GM21723 (cell line): Measurements from ENCODE around the gene ZNF597.
"Not testable (repeated sequence)": the region's sequence is repeated elsewhere in the genome, so short reads cannot be mapped to it uniquely, and the experiment has no call there.

Source experiments
- ATAC-seq: cut with Tn5 transposase; IDR thresholded peaks from one replicate; pipeline ENCODE4 v1.9.1; 2021; ENCODE audit warnings: mild to moderate bottlenecking, moderate library complexity; ENCODE audit not compliant: unreplicated experiment

Gene ZNF597

DNA sequence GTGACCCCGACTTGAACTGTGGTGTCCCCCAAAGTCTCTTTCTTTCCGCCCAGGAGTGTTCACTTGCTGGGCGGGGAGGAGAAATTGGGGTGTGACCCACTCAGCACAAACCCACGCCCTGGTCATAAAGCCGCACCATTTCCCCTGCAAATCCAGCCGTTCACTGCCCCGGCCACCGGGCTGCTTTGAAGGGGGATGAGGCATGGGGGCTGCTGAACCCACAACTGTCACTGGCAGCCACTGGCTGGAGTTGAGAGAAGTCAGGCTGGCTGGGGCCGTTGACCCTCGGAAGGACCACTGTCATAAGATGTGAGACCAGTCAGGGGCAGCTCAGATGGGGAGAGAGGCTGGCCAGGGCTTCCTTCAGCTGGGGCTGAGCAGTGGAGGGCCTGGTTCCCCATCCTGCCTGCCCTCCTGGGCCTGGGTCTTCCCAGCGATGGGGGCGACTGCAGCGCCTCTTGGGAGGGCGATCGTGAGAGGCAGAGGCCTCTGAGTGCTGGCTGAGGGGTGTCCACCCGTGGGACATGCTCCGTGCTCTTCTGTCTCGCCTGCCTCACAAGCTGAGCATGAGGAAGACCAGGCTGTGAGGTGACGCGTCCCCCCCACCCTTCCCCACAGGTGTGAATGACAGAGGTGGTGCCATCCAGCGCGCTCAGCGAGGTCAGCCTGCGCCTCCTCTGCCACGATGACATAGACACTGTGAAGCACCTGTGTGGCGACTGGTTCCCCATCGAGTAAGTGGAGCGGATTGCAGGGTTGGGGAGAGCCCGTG is 32.5 kb upstream of the ZNF597 start:
- ATAC-seq, result no peak

DNA sequence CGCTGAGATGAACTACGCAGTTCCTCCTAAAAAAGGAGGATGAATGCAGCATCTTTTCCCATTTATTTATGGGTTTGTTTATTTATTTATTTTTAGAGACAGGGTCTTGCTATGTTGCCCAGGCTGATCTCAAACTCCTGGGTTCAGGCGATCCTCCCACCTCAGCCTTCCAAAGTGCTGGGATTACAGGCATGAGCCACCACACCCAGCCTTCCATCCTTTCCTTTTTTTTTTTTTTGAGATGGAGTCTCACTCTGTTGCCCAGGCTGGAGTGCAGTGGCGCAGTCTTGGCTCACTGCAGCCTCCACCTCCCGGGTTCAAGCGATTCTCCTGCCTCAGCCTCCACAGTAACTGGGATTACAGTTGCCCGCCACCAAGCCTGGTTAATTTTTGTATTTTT is 31.6 kb upstream of the ZNF597 start:
- ATAC-seq, result not testable (repeated sequence)

- no peak for ATAC-seq
Measured at GRCh38 chr16:3474136-3474779, 31.0 kb upstream of the ZNF597 start.

DNA sequence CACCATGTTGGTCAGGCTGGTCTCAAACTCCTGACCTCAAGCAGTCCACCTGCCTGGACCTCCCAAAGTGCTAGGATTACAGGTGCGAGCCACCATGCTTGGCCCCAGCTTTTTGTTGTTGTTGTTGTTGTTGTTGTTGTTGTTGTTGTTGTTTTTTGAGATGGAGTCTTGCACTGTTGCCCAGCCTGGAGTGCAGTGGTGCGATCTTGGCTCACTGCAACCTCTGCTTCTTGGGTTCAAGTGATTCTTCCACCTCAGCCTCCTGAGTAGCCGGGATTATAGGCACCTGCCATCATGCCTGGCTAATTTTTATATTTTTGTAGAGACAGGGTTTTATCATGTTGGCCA is 30.3 kb upstream of the ZNF597 start:
- not testable (repeated sequence) for ATAC-seq

GRCh38 chr16:3472878-3473595 is 29.7 kb upstream of the ZNF597 start:
- no peak for ATAC-seq

- no peak for ATAC-seq
Measured at GRCh38 chr16:3471518-3472176, 28.3 kb upstream of the ZNF597 start.

DNA sequence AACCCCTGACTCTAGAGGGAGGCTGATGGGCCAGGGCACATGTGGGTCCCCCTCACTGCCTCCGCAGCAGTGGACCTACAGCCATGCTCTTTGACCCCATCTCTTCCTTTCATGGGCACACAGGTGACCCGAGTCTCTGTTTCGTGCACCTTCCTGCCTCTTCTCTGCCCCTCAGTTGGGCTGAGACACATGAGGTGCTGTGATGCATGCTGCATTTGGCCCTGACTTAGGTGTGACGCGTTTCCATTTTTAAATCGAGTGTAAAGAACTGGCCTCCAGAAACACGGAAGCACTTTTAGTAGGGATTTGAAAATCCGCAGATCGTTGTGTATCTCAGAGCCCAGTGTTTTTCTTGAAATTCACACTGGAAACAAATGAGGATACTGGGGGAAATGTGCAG is 27.4 kb upstream of the ZNF597 start:
- no peak for ATAC-seq

DNA sequence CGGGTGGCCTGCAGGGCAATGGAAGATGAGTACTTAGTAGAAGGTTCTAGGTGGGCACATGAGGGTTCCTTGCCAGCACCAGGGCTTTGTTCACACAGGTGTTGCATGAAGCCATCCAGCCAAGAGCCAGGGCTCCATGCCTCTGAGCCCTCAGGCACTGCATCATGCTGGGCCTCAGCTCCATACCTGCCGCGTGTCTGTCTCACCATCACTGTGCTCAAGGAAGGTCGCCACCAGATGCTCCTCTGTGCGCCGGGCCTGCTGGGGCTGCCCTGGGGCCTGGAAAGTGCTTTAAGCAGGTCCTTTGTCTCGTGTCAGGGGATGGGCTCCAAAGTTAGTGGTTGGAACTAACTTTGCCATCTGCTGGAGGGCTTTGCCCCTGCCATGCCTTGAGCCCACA is 26.4 kb upstream of the ZNF597 start:
- no peak for ATAC-seq

DNA sequence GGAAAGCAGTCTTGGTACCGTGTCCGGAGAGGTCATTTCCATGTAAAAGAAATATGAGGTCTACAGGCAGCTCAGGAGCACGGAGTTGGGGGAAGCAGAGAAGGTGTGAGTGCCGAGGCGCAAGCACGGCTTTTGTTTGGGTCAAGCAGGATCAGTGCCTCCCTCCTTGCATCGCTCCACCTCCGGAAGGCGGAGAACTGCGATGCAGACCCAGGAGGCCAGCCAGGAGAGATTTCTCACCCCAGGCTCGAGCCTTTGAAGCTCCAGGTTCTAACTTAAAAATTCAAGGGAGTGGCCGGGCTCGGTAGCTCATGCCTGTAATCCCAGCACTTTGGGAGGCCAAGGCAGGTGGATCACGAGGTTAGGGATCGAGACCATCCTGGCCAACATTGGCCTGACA is 25.2 kb upstream of the ZNF597 start:
- ATAC-seq, result no peak

- no peak for ATAC-seq
Measured at GRCh38 chr16:3467921-3468320, 24.6 kb upstream of the ZNF597 start.

DNA sequence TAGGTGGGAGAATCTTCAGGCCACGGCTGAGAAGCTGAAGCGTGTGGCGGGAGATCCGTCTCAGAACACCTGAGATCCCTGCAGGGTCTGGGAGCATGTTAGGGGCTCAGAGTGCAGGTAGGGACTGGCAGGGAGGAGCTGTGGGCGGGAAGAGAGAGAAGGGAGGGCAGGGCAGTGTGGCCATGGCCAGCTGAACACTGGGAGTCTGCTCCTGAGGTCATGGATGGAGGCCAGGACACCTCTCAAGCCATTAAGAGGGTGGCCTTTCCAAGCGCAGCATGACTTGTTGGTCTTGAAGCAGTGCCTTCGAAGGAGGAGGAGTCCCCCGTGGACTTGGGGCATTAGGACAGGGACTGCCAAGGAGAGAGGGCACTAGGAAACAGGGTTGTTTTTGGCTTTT is 23.9 kb upstream of the ZNF597 start:
- no peak for ATAC-seq

DNA sequence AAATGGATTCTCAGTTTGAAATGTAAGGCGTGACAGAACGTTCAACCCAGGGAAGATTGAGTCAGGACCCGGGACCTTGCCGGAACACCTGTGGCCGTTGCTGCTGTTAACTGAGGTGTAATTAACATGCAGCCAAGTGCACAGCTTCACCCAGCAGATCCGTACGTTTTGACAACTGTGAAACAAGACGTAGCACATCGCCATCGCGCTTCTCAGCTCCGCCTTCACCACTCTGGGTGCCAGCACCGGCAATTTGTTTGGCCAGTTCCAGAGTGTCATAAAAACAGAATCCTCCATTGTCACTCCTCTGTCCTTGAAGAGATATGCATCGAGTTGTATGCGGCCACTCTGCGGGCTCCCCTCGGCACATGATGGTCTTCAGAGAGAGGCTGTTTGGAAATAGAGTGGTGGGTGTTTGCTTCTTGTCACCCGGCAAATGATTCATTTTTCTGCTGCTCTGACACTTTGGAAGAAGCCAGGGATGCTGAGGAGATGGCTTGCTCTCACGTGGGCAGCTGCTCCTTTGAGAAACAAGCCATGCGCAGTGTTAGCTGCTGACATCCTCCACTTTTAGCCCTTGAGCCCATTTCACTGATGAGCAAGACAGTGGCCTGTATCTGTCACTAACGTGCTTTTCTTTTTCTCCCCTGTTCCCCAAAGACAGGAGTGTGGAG is 22.7 kb upstream of the ZNF597 start:
- ATAC-seq, result no peak

DNA sequence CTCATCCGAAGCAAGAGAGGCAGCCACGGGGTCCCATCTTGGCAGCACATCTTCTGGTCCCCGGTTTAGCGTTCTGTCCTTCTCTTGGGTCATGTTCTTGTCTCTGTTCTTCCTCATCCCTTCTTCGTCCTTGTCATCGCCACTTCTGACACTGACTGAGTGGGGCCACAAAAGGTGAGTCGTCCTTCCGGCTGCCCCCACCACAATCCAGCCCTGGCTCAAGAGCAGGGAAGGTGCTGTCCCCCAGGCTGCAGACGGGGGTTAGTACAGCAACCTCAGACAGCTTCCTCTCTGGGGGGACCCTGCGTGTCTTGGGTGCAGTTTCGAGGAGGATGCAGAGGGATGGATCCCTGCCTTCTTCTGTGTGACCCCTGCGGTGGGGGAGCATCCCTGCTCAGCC is 22.0 kb upstream of the ZNF597 start:
- no peak for ATAC-seq

- ATAC-seq, result no peak
Measured at GRCh38 chr16:3461151-3461550, 17.8 kb upstream of the ZNF597 start.

- ATAC-seq, result no peak
Measured at GRCh38 chr16:3460585-3460984, 17.3 kb upstream of the ZNF597 start.

DNA sequence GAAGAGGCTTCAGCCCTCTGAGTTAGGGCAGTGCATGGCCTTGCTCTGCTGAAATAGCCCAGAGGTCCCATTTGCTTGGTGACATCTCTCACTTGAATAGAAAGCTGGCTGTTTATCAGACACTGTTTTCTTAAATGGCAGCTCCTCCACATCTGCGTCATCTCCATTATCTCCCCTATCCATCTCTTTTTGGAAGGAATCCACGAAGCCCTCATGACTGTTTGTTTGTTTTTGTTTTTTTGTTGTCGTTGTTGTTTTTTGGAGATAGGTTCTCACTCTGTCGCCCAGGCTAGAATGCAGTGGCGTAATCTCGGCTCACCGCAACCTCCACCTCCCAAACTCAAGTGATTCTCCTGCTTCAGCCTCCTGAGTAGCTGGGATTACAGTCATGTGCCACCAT is 16.8 kb upstream of the ZNF597 start:
- ATAC-seq, result no peak

DNA sequence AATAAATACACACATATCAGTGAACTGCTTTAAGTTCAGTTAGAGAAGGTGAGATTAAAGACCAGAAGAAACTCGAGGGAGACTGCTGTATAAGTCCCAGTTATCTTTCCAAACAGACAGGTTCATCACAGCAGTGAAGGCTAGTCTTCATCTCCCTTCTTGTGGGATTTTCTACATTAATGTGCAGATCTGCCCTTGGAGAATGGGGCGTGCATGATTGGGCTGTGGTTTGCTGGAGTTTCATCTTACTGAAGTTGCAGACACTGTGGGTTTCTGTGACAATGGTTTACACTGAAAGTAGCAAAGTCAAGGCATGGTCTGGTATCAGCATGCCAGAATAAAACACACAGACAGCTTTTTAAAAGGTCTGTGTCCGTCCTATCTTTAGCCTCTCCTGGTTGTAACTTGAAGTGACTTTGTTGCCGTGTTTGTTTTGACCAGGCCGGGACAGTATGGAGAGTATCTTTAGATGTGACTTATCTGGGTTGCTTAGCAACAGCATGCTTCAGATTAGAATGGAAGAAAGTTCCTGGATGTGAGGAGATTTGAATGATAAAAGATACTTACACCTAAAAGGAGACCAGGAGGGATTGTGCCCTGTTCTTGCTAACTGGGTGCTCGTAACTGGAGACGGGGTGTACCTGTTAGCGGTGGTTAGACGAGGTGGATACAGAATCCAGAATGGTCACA is 16.2 kb upstream of the ZNF597 start:
- ATAC-seq, result no peak

- ATAC-seq, result no peak
Measured at GRCh38 chr16:3458852-3459361, 15.6 kb upstream of the ZNF597 start.

DNA sequence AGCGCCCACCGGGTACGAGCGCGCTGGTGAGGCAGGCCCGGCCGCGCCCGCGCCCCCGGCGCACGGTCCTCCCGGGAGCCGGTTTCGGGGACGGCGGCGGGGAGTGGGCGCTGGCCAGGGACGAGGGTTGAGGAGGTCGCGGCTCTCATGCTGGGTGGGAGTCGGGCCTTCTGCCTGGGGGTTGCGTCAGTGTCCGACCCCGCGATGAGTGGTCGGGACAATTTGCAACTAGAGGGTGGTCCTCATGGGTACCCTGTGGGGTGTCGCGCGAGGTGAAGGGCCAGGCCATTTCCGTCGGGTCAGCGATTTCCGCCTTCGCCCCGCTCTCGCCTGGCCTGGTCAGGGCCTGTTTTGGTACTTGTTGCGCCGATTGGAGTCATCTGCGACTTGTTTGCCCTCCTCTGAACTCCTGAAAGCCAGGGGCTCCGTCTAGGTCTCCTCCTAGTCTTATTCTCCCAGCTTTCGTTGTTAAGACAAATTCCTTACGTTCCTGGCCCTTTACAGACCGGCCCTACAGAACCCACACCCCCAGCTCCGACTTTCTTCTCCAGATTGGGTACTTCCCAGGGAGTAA is 15.1 kb upstream of the ZNF597 start:
- peak; percentile 31 for ATAC-seq
